HepG2 (cell line): ENCODE measurements around the gene SLC2A11. TPM values are rescaled to one million over a fixed set of nuclear protein-coding genes. Genes with fewer than 3 reads are reported as not detected.

Experiments used
- ATAC-seq: fragments of 200-7000 bp; cut with Tn5 transposase; 3 replicates; pipeline ENCODE4 v1.9.1; 2020; ENCODE audit warnings: mild to moderate bottlenecking, moderate library complexity
- BruUV-seq: library from RNA; stranded (reverse); fragments of 400-500 nt; replicated peaks from 2 replicates; lab custom pipeline; 2021; lab: Mats Ljungman, UMichigan
- CTCF ChIA-PET: fragments of 300-600 bp; formaldehyde crosslinking; extraction: SDS; loops from one replicate; lab custom pipeline; 2021; ENCODE audit warnings: low total read pairs, inconsistent platforms, low intra/inter-chr PET ratio; lab: Yijun Ruan, JAX
- POLR2A ChIA-PET: fragments of 350-600 bp; sonication (Branson Sonifier 250); formaldehyde crosslinking; loops from one replicate; lab custom pipeline; 2020; ENCODE audit warnings: antibody characterized with exemption, inconsistent platforms; lab: Yijun Ruan, JAX
- DNase-seq: peaks from one replicate; pipeline ENCODE4 v3.0.0-alpha.2; 2015; ENCODE audit warnings: low spot score
- FAIRE-seq: peaks from 3 replicates; lab custom pipeline; 2011; peaks lifted over from hg19 to GRCh38; lab: Jason Lieb, UNC
- H2AFZ ChIP-seq: one replicate; pipeline ENCODE4 v1.6.1; 2011; ENCODE audit warnings: low read length, inconsistent platforms
- H3K27ac ChIP-seq: fragments of 300-600 bp; 3 replicates; pipeline ENCODE4 v1.8.0; 2011; ENCODE audit warnings: mixed run types, mild to moderate bottlenecking, mixed read lengths, low read length, inconsistent platforms; ENCODE audit not compliant: insufficient read depth; ENCODE audit errors: extremely low read length
- H3K27me3 ChIP-seq, 2 experiments: fragments of 200-600 bp in 1 of 2; 2 replicates in 1 of 2; 3 replicates in 1 of 2; pipeline versions ENCODE4 v1.6.0 to v1.8.0; 2011; ENCODE audit warnings: low read length in 2 of 2, mild to moderate bottlenecking in 2 of 2, moderate library complexity in 2 of 2, inconsistent platforms in 1 of 2; ENCODE audit not compliant: insufficient read depth in 2 of 2, control insufficient read depth in 1 of 2
- H3K36me3 ChIP-seq, 2 experiments: fragments of 200-600 bp in 1 of 2; replicated peaks in 1 of 2; 2 replicates in 1 of 2; 3 replicates in 1 of 2; pipeline versions ENCODE4 v1.5.1 to v1.8.0; 2011; ENCODE audit warnings: low read length in 2 of 2, inconsistent platforms in 1 of 2; ENCODE audit not compliant: insufficient read depth in 2 of 2, control insufficient read depth in 1 of 2
- H3K4me1 ChIP-seq: 2 replicates; pipeline ENCODE4 v1.5.1; 2012; ENCODE audit warnings: low read length, inconsistent platforms; ENCODE audit not compliant: insufficient read depth
- H3K4me2 ChIP-seq: 2 replicates; pipeline ENCODE4 v1.6.0; 2011; ENCODE audit warnings: low read depth, low read length, inconsistent platforms
- H3K4me3 ChIP-seq, 3 experiments: fragments of 200-600 bp in 1 of 3; sonication (generic), shearing (Covaris generic) in 1 of 3; replicated peaks in 1 of 3; 2 replicates each; pipeline ENCODE4 v1.5.1; 2011 to 2016; ENCODE audit warnings: low read length in 3 of 3, inconsistent platforms in 2 of 3, low read depth in 2 of 3, mild to moderate bottlenecking in 2 of 3, control low read depth in 1 of 3, mixed read lengths in 1 of 3; ENCODE audit not compliant: insufficient read depth in 1 of 3
- H3K79me2 ChIP-seq: one replicate; pipeline ENCODE4 v1.6.1; 2011; ENCODE audit warnings: low read length, inconsistent platforms; ENCODE audit not compliant: insufficient read depth
- H3K9ac ChIP-seq: 2 replicates; pipeline ENCODE4 v1.6.0; 2011; ENCODE audit warnings: mild to moderate bottlenecking, low read depth, low read length, inconsistent platforms; ENCODE audit not compliant: insufficient read depth
- H3K9me3 ChIP-seq: 2 replicates; pipeline ENCODE4 v1.5.1; 2012; ENCODE audit warnings: mild to moderate bottlenecking, low read length
- H4K20me1 ChIP-seq: 2 replicates; pipeline ENCODE4 v1.6.0; 2011; ENCODE audit warnings: inconsistent platforms, mild to moderate bottlenecking, low read length, moderate library complexity; ENCODE audit not compliant: insufficient read depth
- MYC ChIP-seq: sonication (generic); formaldehyde crosslinking; IDR thresholded peaks from 2 replicates; pipeline ENCODE4 v1.9.0; 2021; ENCODE audit warnings: missing genetic modification reagents, borderline replicate concordance
- WGBS: methylation state at CpG from one replicate; pipeline ENCODE4 v1.1.6; 2017; ENCODE audit warnings: low lambda C conversion rate; 5-methylcytosine and 5-hydroxymethylcytosine counted together
- in situ Hi-C: cut with HindIII; loops from 2 replicates; pipeline ENCODE4 v1.10.0; 2017; ENCODE audit warnings: low pct_unique_long_range_greater_than_20kb; ENCODE audit not compliant: extremely low pct_ligation_motif_present
- intact Hi-C: fragments of 100-400 bp; cut with micrococcal nuclease; formaldehyde crosslinking; loops from one replicate; pipeline ENCODE4 v1.10.0; 2022; ENCODE audit not compliant: unreplicated experiment
- polyA plus RNA-seq, 8 experiments: library from polyadenylated mRNA; depleted of rRNA in 3 of 8; stranded (reverse) in 7 of 8; unstranded in 1 of 8; fragments of >200 nt; fragmentation: Illumina TruSeq in 4 of 8; extraction: Trizol in 4 of 8; gene quantifications; 2 replicates each; pipeline versions ENCODE4 v1.2.1 to v1.2.3, GENCODE V29; 2011 to 2016; ENCODE audit warnings: low read depth in 4 of 8, missing spikeins in 1 of 8, mixed read lengths in 1 of 8; ENCODE audit not compliant: insufficient read depth in 1 of 8
- total RNA-seq, 5 experiments: library from RNA; depleted of rRNA; stranded (reverse); fragments of >200 nt; fragmentation: Illumina TruSeq; extraction: Trizol; gene quantifications; 2 replicates each; pipeline ENCODE4 v1.2.3, GENCODE V29; 2016; ENCODE audit warnings: low read depth in 1 of 5
- TF ChIP-seq, protein P1 (sequence below): sonication (generic); formaldehyde crosslinking; IDR thresholded peaks from 2 replicates; pipeline ENCODE4 v1.5.0; 2020; ENCODE audit warnings: mild to moderate bottlenecking, missing genetic modification reagents
- TF ChIP-seq, protein P2 (sequence below): sonication (generic); formaldehyde crosslinking; IDR thresholded peaks from 2 replicates; pipeline ENCODE4 v1.8.0; 2022; ENCODE audit warnings: mild to moderate bottlenecking, missing genetic modification reagents, moderate library complexity

Gene SLC2A11
- total and polyA plus RNA-seq, 2 of the 13 experiments (the other 11 are each of a cell fraction or from before 2014, with no cell fraction given): 15.2 to 15.4 TPM

DNA sequence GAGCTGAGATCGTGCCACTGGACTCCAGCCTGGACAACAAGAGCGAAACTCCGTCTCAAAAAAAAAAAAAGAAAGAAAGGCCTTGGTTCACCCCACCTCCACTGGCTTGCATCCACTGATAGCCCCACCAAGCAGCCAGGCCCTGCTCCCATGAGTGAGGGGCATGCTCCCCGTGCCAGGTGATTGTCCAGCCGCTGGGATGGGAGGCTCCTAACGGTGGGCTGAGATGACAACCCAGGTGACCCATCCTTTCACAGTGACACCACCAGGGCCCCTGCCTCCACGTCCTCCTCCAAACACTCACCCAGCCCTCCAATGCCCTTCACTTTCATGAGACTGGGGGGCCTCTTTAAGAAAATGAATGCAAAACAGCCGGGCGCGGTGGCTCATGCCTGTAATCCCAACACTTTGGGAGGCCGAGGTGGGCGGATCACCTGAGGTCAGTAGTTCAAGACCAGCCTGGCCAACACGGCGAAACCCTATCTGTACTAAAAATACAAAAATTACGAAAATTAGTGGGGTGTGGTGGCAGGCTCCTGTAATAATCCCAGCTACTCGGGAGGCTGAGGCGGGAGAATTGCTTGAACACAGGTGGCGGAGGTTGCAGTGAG, 10.3 kb upstream of the SLC2A11 start:
- ChIA-PET CTCF (interaction anchor here (3.9 kb wide), 1 partner anchor 79 kb away, joined by 34 read pairs; the partner anchor contains the start of gene CHCHD10), POLR2A (interaction anchor here (0.9 to 1.8 kb wide), 3 partner anchors 10 to 77 kb away, joined by 3 to 5 read pairs (median 5); partner anchors contain the start of gene SLC2A11)
- Histone ChIP-seq H3K27me3 (peaks cover 2 to 13% of the 10 kb centered on the region in 2 experiments; a peak in 2 of 5 replicates), H3K4me3 (no peak overlapping the region), H3K4me2 (no peak overlapping the region), H3K27ac (no peak overlapping the region), H3K4me1 (peaks cover 67% of the 10 kb centered on the region), H3K36me3 (no peaks in the 10 kb centered on the region), H3K9ac (no peak overlapping the region), H2AFZ (no peak overlapping the region), H3K79me2 (no peaks in the 10 kb centered on the region), H3K9me3 (no peaks in the 10 kb centered on the region), H4K20me1 (no peaks in the 10 kb centered on the region)
- intact Hi-C loops: loop anchor here (5.0 kb wide), 1 partner anchor 80 kb away; the partner anchor contains the start of gene CHCHD10
- DNase-seq (no peak), FAIRE-seq (no peak), ATAC-seq (no peak)
- no TSS peak for BruUV-seq
- WGBS: 64% methylated on average over 17 of the region's 18 CpGs
- TF ChIP-seq, protein P1, sequence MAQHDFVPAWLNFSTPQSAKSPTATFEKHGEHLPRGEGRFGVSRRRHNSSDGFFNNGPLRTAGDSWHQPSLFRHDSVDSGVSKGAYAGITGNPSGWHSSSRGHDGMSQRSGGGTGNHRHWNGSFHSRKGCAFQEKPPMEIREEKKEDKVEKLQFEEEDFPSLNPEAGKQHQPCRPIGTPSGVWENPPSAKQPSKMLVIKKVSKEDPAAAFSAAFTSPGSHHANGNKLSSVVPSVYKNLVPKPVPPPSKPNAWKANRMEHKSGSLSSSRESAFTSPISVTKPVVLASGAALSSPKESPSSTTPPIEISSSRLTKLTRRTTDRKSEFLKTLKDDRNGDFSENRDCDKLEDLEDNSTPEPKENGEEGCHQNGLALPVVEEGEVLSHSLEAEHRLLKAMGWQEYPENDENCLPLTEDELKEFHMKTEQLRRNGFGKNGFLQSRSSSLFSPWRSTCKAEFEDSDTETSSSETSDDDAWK (CRISPR knock-in tag): no peak
- TF ChIP-seq, protein P2, sequence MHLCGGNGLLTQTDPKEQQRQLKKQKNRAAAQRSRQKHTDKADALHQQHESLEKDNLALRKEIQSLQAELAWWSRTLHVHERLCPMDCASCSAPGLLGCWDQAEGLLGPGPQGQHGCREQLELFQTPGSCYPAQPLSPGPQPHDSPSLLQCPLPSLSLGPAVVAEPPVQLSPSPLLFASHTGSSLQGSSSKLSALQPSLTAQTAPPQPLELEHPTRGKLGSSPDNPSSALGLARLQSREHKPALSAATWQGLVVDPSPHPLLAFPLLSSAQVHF (CRISPR knock-in tag): no peak
- TF ChIP-seq MYC (CRISPR knock-in tag): no peak
- in situ Hi-C loops: loop anchor here (5.0 to 25.0 kb wide), 2 partner anchors 65 to 235 kb away; no protein-coding TSS in a partner anchor
